Occipital lobe (tissue), 2 donors: Measurements from ENCODE around the gene TMPRSS13. TPM values are rescaled to one million over a fixed set of nuclear protein-coding genes. Genes with fewer than 3 reads are reported as not detected.
"Not testable (repeated sequence)": the region's sequence is repeated elsewhere in the genome, so short reads cannot be mapped to it uniquely, and the experiment has no call there.

ENCODE experiments used
- DNase-seq: peaks from one replicate; lab custom pipeline; 2025; lab: John Stamatoyannopoulos, UW
- total RNA-seq: library from RNA; depleted of rRNA; stranded (reverse); fragments of >200 nt; gene quantifications from one replicate; pipeline ENCODE4 v1.2.3, GENCODE V29; 2014

TMPRSS13 gene
- total RNA-seq, 1 donor from 2014 or later: 0.47 TPM

DNA sequence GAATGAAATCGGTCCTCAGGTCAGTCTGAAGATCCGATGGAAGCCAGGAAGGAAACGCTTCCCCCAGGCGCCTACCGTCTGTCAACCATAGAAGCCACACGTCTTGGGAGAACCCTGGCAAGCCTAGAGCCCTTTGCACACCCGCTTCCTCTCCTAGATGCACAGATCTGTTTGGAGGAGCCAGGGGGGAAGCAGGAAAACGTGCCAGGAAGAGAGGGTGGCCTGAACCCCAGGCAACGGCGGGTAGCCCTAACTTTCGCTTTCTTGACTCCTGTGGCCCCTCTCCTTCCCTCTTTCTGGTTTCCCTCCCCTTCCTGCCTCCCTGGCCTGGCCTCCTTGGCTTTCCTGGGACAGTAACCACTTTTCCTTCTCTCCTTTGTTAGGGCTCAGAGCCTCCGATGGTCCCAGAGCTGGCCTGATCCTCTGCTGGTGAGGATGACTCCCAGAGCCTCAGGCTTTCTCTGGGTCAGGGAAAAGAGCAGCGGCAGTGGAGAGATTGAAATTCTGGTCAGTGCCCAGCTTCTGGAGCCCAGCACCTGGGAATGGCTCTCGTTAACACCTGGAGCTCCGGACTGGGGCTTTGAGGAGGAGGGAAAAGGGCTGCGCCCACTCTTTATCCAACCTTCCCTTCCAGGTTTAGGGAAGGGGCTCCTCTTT lies 54.8 kb downstream of the TMPRSS13 start:
- DNase-seq: no peak

DNA sequence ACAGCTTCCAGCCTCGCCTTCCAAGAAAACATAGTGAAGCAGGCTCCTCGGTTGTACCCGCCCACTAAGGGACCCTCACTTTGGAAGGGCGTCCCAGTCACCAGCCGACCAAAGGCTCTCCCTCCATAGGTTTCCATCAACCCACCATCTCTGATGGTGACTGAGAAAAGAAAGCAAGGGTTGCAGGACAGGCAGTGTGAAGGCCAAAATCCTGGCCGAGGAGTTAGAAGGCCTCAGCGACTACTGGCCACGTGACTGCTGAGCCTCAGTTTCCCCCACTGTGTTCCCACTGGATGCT lies 55.4 kb downstream of the TMPRSS13 start:
- no peak for DNase-seq

DNA sequence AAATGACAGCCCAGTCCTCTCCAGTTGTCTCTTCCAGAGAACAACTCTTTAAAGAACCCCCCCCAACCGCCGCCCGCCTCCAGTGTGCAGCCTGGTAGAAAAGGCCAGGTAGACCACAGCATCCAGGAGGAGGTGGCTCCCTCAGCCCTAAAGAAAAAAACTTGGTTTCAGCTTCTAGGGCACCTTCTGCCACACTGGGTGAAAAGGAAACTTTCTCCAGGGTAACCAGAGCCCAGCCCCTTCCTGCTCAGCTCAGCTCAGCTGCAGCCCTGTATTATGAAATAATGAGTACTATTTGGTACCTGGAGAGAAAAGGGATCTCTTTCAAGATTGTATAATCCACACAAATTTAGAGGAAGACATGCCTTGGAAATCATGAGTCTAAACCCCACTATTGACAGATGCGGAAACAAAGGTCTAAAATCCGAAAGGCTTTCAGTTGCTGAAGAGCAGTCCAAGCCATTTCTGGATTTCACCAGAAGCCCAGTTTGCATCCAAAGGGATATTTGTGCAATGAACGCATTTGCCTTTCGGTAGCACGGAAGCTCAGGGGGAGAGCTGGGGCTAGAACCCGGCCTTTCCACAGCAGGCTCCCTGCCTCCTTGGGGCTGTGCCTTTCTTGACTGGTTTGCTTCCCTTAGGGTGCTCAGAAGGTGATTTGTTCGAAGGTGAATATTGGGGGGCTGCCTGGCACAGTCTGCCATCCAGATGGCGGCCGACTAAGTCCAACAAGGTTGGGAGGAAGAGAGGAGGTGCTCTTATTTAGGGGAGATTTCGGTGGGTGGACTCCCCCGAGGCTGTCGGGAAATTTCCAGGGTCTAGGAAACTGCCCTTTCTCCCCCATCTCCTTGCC lies 56.0 kb downstream of the TMPRSS13 start:
- no peak for DNase-seq

DNA sequence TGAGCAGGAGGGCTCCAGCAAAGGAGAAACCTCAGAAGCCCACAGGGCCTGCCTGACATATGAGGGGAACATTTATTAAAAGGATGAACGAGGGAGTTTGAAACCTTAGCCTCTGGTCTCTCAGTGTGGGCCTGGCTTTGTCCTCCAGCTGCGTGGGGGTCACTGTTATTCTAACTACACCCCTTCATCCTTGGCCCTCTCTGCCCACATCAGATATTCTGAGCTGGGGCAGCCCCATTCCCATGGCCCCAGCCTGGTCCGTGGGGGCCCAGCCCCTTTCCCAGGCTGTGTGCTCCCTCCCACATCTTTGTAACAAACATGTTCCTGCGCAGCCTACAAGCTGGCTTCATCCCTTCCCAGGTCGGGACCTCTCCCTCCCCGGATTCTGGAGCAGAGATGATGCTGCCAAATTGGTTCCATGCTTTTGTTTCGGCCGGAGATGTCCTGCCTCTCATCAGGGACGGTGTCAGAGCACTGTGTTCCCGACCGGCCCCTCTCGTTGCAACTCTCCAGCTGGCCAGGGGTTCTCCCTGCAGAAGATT lies 56.7 kb downstream of the TMPRSS13 start:
- no peak for DNase-seq

DNA sequence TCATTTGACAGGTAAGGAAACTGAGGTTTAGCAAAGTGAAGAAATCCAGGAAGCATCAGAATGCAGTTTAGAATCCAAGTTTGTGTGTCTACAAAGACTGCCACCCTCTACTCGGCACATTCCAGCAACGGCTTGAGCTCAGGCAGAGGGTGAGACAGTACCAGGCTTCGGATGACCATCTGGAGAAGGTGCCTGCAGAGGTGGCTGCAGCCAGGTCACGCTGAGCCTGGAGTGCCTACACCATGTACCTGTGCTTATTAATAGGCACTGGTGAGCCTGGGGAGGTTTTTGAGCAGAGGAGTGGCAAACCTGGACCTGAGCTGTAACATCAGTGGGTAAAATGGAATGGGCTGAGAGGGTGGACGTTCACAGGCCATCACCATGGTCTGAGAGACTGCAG lies 57.4 kb downstream of the TMPRSS13 start:
- DNase-seq: no peak

DNA sequence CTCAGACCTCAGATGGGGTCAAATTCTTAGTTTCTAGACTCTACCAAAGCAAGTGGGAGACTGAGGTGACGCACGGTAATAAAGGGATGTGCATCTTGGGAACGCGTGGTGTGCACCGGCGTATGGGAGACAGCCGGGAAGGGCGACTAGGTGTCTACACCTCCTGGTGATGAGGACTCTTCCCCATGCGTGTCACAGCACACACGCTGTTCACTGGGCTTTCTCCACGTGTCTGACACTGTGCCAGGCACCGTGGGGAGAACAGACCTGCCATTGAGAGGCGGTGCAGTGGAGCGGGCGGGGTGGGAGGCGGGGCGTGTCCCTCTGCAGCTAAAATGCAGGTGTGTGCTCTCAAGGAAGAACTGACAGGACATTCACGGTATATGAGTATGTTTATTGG lies 58.0 kb downstream of the TMPRSS13 start:
- DNase-seq: no peak

DNA sequence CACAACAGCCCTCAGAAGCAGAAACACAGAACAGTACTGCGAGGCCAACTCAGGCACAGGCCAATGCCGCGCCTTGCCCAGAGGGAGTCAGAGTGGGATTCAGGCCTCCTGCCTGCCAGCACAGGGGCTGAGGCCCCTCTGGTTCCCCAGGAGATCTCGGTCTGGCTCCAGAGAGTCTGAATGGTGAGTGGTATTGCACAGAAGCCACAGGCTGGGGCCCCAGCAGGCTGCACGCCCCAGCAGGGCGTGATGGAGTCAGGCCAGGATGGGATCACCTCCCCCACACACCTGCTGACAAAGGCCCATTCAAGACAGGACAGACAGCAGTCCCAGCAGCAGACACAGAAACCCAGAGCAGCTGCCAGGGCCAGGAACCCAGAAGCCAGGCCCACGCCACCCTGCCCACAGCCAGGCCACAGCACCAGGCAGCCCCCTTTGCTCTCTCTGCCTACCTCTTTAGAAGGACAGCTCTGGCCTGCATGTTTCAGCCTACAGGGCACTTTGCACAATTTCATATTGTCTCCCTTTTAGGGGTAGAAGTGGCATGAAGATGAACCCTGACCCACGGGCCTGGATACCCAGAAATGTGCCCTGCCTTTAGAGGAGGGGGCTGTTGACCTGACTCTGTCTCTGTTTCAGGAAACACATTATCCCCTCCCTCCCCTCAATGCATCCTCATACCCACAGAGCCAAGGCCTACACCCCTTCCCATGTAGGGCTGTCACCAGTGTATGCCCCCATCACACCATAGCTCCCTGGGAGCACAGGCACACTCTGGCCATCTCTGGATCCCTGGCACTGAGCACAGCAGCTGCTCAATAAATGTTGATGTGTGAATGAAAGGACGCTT lies 58.9 kb downstream of the TMPRSS13 start:
- no peak for DNase-seq

DNA sequence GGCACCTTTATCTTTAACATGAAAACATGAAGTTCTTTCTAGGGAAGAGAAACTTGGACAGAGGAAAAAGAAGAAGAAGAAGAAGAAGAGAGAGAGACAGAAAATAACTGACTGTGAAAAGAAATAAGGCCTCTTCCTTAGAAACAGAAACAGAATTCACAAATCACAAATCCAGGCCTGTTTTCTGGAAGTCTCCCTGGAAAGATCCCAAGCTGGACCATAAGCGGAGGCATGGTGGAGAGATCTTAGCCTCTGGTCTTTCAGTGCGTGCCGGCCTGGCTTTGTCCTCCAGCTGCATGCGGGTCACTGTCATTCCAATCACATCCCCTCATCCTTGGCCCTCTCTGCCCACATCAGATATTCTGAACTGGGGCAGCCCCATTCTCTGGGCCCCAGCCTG lies 59.6 kb downstream of the TMPRSS13 start:
- no peak for DNase-seq

DNA sequence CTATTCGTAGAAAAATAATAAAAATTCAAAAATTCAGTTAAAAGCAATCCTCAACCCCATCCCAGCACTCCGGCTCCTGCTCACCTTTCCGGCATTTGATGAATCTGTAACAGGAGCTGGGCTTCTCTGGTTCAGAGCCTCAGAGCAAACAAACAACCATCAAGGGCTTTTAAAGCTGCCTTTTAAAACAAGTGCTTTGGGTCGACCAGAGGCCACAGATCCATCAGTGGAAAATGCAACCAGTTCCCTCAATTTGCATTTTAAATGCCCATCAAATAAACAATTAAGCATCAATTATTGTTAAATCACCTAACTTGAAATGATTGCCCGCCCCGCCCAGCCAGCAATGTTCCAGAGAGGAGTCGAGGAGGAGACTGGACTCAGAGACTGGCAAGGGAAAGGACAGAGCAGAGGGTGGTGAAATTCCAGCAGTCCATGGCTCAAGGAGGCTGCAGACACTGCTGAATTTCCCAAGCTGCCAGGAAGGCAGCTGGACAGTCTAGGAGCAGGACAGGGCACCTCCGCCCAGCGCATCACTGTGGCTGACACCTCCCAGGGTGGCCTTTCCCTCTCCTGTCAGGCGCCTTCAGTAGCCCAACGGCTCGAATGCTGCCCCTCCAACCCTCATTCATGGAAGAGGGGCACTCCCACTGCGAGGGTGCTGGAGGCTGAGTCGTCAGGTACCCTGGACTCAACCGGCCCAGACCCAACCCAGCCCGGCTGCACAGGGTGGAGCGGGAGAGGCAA lies 60.2 kb downstream of the TMPRSS13 start:
- DNase-seq: no peak

DNA sequence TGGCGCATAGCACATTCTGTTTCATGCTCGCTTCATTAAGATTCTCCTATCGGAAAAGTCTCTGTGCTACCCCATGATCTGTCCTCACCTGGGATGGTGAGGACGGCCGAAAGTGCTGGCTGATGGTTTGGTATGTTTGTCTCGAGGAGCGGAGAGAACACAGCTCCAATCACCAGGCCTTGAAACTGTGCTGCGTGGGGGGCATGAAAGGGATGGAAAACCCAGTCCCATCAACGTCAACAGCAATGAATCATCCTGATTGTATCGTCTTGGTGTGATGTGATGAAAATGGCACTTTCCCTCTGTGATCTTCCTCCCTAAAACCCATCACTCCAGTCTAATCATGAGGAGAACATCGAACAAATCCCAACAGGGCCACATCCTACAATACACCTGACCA lies 61.1 kb downstream of the TMPRSS13 start:
- DNase-seq: no peak

DNA sequence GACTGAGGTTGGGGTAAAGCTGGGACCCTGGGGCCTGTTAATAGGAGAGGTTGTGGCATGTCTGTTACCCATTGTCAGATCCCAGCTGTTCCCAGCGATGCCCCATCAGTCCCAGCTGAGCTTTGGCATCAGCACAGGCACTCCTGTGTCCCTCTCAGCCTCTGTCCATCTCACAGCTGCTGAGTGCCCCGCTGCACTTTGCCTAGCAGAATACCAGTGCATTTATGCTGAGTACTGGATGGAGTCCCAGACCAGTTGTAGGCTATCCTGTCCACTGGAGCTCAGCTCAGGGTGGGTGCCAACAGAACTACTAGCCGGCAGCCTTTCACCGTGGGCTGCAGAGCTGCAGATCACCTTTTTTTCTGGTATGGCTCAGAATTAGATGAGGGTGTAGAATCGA lies 62.7 kb downstream of the TMPRSS13 start:
- peak; percentile 56 for DNase-seq

DNA sequence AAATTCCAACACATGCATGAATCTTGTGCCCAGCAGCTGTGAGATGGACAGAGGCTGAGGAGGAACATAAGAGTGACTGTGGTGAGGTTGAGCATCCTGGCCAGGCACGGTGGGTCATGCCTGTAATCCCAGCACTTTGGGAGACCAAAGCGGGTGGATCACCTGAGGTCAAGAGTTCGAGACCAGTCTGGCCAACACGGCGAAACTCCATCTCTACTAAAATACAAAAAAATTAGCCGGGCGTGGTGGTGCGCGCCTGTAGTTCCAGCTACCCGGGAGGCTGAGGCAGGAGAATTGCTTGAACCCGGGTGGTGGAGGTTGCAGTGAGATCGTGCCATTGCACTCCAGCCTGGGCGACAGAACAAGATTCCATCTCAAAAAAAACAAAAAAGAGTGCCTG lies 63.7 kb downstream of the TMPRSS13 start:
- DNase-seq: not testable (repeated sequence)

DNA sequence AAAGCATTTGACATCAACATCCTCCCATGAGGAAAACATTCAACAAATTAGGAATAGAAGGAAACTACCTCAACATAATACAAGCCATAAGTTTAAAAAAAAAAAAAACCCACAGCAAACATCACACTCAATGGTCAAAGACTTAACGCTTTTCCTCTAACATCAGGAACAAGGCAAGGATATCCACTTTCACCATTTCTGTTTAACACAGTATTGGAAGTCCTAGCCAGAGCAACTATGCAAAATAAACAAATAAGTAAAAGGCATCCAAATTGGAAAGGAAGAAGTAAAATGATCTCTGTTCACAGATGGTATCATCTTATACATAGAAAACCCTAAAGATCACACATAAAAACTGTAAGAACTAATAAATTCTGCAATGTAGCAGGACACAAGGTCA lies 65.8 kb downstream of the TMPRSS13 start:
- DNase-seq: no peak

DNA sequence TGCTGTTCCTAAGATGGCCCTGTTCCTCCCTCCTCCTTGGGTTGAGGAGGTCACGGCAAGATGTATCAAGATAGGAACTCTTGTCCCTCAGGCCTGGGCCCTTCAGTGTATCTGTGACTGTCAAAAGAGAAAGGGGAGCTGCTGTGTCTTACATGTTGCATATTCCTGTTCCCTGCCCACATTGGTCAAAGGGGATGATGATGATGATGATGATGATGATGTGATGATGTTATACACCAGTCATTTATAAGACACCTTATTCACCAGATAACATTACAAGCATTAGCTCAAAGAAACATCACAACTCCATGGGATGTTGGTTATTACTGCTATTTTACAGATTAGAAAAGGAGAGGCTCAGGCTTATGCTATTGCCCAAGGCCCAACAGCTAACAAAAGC lies 66.4 kb downstream of the TMPRSS13 start:
- DNase-seq: no peak

DNA sequence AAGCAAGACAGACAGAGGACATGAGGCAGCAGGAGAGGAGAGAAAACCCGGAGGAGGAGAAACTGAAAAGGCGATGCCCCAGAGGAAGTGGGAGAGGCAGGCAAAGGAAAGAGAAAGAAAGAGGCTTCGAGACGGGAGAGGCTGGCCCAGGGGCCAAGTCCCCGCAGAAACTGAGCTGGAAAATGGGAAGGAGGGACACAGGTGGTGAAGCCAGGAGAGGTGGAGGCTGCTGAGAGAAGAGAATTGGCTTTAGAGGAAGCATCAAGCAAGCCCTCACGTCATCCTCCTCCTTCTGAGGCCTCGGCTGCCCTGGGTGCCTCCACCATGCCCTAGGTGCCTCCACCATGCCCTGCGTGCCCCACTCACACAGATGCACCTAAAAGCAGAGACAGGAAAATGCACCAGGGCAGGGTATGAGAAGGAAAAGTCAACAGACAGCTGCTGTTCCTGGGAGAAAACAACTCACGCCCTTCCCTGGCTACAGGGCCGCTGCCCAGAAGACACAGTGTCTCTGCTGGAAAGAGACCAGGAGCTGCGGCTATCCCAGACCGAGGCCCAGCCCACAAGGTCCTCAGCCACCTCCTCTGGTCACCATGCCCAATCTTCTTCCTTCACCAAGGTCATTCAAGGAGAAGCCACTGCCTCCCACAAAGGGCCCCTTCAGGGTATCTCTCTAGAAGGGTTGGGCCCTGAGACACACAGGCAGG lies 67.0 kb downstream of the TMPRSS13 start:
- DNase-seq: no peak

DNA sequence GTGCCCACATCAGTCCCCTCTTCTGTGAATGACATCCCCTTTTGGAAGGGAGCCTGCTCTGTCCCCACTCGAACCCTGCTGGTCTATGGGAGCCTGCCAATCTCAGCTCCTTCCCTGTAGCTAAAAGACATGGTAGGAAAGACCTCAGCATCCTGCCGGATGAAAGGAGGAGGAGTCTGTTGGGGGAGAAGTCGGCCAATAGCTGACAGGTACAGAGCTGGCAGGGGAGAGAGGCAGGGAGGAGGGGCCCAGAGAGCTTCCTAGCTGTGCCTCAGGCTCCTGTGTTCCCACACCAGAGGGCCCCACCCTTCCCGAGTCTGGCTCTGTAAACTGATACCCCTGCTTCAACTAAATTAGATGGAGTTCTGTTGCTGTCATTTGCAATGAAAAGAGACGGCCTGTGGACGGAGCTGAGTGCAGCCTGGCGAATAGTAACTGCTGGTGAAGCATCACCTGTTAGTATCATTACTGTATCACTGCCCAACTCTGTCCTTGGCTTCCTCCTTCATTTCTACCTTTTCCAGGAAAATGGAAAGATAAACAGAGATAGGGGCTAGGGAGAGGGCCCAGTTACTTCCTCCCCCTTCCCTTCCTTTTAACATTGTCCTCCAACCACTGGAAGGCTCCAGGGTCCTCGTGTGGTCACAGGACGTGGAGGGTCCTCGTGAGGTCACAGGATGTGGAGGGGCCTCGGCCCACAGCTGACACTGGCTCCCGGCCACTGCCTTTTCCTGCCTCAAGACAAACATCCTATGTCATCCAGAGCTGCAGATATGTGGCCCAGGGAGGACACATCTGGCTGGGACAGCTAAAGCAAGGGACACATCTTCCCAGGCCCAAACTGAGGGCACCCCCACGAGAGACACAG lies 67.8 kb downstream of the TMPRSS13 start:
- no peak for DNase-seq

DNA sequence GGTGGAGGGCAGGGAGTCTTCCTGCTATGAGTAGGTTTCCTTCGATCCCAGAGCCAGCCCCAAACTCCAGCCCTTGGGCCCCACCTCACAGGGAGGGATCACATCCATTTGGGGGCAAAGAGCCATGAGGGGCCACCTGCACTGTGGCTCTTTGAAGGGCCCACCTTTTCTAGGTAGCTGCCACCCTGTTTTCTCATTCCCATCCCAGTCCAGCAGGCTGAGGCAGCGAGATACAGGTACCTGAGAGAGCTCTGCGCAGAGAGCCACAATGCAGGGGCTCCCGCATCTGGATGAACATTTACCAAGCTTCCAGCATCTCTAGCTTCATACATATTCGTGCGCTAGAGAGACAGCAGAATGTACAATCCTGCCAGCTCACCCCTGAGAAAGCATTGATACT lies 69.1 kb downstream of the TMPRSS13 start:
- no peak for DNase-seq

DNA sequence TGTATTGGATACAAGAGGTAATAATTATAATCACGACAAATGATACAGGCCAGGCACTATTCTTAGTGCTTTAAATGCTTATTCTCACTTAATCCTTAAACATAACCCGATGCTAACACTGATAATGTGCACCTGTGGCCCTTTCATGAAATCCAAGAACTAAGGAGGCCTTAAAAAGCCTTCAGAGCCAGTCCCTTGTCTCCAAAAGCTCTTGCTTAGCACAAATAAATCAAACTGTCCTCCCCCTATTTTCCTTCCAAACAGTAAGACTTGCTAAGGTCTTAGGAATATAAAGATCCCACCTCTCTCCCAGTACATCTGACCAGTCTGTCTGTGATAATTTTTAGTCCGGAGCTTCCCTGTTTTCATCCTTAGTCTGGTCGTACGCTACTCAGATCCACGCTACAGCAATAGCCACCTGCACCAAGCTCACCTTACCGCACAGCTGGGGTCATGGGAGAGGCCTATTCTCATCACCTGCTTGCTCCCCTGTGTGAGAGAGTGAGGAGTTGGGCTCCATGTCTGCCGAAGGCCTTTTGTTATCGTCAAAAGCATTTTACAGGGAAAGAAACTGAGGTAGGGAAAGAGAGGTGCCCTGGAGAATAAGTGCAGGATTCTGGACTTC lies 69.6 kb downstream of the TMPRSS13 start:
- DNase-seq: no peak

DNA sequence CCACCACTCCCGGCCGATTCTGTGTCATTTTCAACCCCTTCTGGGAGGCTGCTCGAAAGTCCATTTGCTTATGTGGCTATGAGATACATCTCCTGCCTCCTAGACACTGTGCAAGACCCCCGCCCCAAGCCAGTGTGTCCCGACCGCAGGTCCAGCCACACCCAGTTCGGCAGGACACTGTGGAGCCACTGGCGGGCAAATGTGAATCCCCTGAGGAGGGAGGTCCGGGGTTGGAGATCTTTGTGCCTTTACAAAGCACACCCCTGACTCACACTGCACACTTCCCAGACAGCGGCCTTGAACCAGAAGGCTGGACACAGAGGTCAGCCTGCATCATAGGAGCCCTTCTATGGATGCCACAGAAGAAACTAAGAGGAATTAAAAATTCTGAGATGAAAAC lies 70.1 kb downstream of the TMPRSS13 start:
- DNase-seq: no peak
